ENCODE measurements around the gene ABHD16A.
"Not testable (repeated sequence)": the region's sequence is repeated elsewhere in the genome, so short reads cannot be mapped to it uniquely, and the experiment has no call there.

ABHD16A gene

DNA sequence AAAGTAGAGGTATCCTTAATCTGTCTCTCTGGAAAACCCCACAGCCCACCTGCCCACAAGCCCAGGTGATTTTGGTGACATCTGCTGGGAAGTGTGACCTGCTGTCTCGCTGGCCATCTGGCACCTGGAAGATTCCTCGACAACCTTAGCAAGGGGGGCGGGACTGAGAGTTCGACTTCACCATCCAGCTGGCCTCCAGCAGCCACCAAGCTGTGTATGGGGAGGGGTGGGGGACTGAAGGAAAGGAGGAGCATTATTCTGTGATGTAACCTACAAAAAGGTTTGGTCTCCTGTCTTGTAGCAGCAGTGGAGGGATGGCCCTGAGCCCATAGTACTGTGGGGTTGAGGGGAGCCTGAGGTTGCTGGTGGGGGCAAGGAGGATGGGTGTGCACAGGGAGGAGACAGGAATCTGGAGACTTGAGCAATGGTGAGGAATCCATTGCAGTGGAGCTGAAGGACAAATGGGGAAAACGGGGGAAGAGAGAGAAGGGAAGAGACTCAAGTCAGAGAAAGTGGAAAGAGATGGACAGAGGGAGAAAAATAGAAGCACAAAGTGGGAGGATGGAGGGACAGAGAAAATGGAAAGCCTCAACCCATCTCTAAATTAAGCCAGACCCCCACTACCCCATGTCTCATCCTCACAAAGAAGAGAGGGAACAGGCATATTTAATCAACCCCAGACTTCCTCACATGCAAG is 7.5 kb upstream of the ABHD16A start:
- no peak for DNase-seq (ENCODE audit: insufficient read length)
- no peak for FAIRE-seq
- TF ChIP-seq POLR2A (IDR thresholded peaks at IDR 0.05; ENCODE audit: low read depth, low read length) (no peak), TAF1 (IDR thresholded peaks at IDR 0.05; ENCODE audit: borderline replicate concordance, low read depth, low read length) (no peak), POLR2AphosphoS5 (IDR thresholded peaks at IDR 0.05; ENCODE audit: low read depth, low read length) (no peak)

DNA sequence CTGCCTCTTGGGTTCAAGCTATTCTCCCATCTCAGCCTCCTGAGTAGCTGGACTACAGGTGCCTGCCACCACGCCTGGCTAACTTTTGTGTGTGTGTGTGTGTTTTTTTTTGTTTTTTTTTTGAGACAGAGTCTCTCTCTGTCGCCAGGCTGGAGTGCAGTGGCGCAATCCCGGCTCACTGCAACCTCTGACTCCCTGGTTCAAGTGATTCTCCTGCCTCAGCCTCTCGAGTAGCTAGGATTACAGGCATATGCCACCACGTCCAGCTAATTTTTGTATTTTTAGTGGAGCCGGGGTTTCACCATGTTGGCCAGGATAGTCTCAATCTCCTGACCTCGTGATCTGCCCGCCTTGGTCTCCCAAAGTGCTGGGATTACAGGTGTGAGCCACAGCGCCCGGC is 6.0 kb upstream of the ABHD16A start:
- not testable (repeated sequence) for DNase-seq (ENCODE audit: insufficient read length); FAIRE-seq

DNA sequence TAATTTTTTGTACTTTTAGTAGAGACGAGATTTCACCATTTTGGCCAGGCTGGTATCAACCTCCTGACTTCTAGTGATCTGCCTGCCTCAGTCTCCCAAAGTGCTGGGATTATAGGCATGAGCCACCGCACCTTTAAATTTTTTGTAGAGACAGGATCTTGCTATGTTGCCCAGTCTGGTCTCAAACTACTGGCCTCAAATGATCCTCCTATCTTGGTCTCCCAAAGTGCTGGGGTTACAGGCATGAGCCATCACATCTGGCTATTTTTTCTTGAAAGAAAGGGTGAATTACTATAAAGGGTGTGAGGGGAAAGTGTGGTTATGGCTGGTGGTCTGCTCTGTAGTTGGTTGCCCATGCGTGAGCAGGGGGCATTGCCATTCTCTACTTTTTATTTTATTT is 5.1 kb upstream of the ABHD16A start:
- no peak for FAIRE-seq
- no peak for DNase-seq (ENCODE audit: insufficient read length)
- no peak for TF ChIP-seq POLR2AphosphoS5 (IDR thresholded peaks at IDR 0.05; ENCODE audit: low read depth, low read length)
- no peak for TF ChIP-seq POLR2A (IDR thresholded peaks at IDR 0.05; ENCODE audit: low read depth, low read length)
- TF ChIP-seq TAF1 (IDR thresholded peaks at IDR 0.05; ENCODE audit: borderline replicate concordance, low read depth, low read length): no peak

DNA sequence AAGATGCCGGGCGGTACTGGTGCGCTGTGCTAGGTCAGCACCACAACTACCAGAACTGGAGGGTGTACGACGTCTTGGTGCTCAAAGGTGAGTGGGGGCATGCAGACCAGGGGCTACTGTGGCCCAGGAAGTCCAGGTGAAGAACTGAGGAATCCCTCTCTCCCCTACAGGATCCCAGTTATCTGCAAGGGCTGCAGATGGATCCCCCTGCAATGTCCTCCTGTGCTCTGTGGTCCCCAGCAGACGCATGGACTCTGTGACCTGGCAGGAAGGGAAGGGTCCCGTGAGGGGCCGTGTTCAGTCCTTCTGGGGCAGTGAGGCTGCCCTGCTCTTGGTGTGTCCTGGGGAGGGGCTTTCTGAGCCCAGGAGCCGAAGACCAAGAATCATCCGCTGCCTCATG is 4.6 kb upstream of the ABHD16A start:
- FAIRE-seq (no peak), DNase-seq (ENCODE audit: insufficient read length) (no peak)
- TF ChIP-seq POLR2AphosphoS5 (IDR thresholded peaks at IDR 0.05; ENCODE audit: low read depth, low read length) (no peak), POLR2A (IDR thresholded peaks at IDR 0.05; ENCODE audit: low read depth, low read length) (no peak)

DNA sequence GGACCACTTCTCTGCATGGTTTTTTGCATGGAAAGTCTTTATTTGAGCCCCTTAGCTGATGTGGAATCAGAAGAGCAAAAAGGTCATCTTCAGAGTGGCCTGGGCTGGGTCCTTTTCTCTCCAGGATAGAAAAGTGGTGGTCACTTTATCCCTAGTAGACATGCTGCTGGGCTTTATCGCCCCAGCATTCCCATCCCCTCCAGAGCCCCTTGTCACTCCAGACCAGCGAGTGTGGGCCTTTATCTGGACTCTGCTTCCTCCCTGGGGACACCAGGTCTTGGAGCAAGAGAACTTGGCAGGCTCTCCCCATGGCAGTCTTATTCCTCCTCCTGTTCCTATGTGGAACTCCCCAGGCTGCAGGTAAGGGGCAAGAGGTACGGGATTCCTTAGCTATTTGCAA is 3.5 kb upstream of the ABHD16A start, which contains the start of gene LY6G6F:
TSS of gene LY6G6F (plus strand) at position 268 of the 400 bp plus-strand sequence. CDS start at position 309, 41 bp downstream.
- no peak for DNase-seq (ENCODE audit: insufficient read length)
- no peak for FAIRE-seq

DNA sequence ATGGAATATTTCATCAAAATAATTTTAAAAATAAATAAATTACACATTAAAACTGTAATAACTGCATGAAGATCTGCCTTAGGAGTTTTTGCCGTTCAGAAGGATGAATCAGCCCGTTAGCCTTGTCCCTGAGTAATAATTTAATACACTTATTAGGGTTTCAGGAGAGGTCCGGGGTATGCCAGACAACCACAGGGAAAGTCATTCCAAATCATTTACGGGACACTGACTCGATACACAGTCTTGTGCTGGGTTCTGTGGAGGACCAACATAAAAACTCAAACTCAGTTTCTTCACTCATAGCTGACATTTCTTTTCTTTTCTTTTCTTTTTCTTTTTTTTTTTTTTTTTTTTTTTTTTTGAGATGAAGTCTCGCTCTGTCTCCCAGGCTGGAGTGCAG is 2.8 kb upstream of the ABHD16A start:
- FAIRE-seq (no peak), DNase-seq (ENCODE audit: insufficient read length) (no peak)
- no peak for TF ChIP-seq POLR2A (IDR thresholded peaks at IDR 0.05; ENCODE audit: low read depth, low read length)
- no peak for TF ChIP-seq POLR2AphosphoS5 (IDR thresholded peaks at IDR 0.05; ENCODE audit: low read depth, low read length)
- no peak for TF ChIP-seq TAF1 (IDR thresholded peaks at IDR 0.05; ENCODE audit: borderline replicate concordance, low read depth, low read length)

More for the DNA sequence above, 3.5 kb upstream of the ABHD16A start, which contains the start of gene LY6G6F:
- TF ChIP-seq POLR2AphosphoS5 (IDR thresholded peaks at IDR 0.05; ENCODE audit: low read depth, low read length) (no peak), POLR2A (IDR thresholded peaks at IDR 0.05; ENCODE audit: low read depth, low read length) (no peak), TAF1 (IDR thresholded peaks at IDR 0.05; ENCODE audit: borderline replicate concordance, low read depth, low read length) (no peak)

DNA sequence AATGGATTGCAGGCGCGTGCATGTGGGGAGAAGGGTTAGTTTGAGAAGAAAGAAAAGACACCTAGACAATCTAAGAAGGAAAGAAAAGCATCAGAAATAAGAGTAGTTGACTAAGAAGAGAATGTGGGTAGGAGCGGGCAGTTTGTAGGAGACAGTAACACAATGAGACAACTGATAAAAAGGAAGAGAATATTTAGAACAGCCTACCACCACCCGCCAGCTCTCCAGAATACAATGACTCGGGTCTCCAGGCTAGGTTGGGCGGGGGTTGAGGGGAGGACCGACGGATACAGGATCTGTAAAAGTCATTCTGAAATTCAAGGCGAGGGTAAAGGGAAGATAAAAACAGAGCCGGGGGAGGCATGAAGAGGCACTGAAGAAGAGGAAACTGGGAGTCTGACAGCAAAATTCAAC is 712 bp downstream of the ABHD16A start:
- DNase-seq (ENCODE audit: insufficient read length): no peak
- FAIRE-seq: no peak
- TF ChIP-seq POLR2A (IDR thresholded peaks at IDR 0.05; ENCODE audit: low read depth, low read length) (no peak), POLR2AphosphoS5 (IDR thresholded peaks at IDR 0.05; ENCODE audit: low read depth, low read length) (no peak), TAF1 (IDR thresholded peaks at IDR 0.05; ENCODE audit: borderline replicate concordance, low read depth, low read length) (no peak)

DNA sequence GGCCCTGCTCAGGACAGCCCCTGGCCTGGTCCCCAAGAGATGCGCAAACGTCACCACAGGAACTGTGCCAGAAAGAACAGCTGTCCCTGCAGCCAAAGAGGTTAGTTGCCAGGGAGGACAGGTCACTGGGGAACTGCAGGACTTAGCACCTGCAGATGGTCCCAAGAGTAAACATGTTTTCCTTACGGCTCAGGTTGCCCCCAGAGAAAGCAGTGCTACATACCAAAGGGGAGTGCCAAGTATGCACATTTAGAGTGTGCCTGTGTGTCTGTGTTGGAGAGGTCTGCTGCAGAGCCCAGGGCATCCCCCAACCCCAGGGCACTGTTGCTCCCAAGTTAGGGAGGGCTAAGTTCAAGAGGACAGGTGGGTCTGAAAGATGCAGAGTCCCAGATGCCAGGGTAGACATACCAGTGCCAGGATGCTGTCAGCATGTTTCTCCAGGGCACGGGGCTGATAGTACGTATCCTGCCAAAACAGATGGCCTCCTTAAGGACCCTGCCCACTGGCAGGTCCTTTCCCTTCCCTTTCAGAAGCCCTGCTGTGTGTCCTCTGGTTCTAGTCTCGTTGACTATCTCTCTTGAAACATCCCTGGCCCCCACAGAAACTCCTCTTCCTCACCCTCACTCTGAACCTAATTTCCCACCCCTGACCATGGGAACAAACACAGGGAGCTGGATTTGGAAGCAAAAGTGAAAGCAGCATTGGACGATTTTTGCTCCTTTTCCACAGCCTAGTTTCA is 1.3 kb downstream of the ABHD16A start:
- no peak for DNase-seq (ENCODE audit: insufficient read length)
- no peak for TF ChIP-seq TAF1 (IDR thresholded peaks at IDR 0.05; ENCODE audit: borderline replicate concordance, low read depth, low read length)
- TF ChIP-seq POLR2AphosphoS5 (IDR thresholded peaks at IDR 0.05; ENCODE audit: low read depth, low read length): no peak
- TF ChIP-seq POLR2A (IDR thresholded peaks at IDR 0.05; ENCODE audit: low read depth, low read length): no peak
- FAIRE-seq: no peak

DNA sequence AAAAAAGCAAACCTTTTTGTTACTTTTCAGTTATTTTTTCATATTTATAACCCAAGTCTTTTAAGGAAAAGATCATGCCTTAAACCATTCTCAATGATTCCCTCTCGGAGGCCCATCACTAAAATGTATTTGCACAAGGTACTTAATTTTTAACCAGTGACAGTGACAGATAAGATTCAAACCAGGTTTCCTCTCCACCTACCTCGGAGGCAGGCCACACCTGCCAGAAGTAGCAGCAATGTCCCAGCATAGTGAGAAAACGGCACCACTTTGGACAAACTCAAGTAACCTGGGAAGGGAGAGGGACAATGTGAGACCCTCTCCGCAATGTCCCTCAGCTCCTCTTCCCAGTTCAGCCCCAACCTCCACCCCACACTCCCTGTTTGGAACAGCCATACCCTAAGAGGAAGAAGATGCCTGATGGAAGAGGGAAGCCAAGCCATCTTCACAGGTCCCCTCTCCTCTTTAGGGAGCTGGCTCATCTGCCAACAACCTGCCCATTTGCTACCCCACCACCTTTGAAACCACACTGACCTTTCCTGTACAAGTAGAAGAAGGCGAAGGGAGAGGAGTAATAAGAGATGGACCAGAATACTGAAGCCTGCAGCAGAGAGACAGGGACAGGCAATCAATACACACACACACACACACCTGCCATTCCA is 2.3 kb downstream of the ABHD16A start:
- TF ChIP-seq TAF1 (IDR thresholded peaks at IDR 0.05; ENCODE audit: borderline replicate concordance, low read depth, low read length) (no peak), POLR2A (IDR thresholded peaks at IDR 0.05; ENCODE audit: low read depth, low read length) (no peak), POLR2AphosphoS5 (IDR thresholded peaks at IDR 0.05; ENCODE audit: low read depth, low read length) (no peak)
- FAIRE-seq (no peak), DNase-seq (ENCODE audit: insufficient read length) (no peak)

DNA sequence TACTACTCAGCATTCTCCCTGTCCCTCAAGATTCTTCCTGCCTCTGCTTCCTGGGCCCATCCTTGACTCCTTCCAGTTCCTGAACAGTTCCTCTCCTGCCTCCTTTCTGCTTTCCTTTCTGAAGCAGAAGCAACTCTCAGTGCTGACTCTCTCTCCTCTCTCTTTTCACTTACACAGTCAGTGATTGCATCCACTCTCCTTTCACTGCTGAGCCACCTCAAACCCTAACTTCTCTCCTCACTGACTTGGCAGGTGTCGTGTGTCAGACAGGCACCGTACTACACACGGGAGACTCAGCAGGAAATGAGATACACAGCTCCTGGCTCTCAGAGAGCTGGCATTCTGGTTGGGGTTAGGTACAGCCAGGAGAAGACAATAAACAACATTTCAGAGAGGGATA is 5.6 kb downstream of the ABHD16A start:
- peak; percentile 42 for FAIRE-seq
- DNase-seq (ENCODE audit: insufficient read length): no peak
- TF ChIP-seq POLR2A (IDR thresholded peaks at IDR 0.05; ENCODE audit: low read depth, low read length) (no peak), POLR2AphosphoS5 (IDR thresholded peaks at IDR 0.05; ENCODE audit: low read depth, low read length) (no peak)

DNA sequence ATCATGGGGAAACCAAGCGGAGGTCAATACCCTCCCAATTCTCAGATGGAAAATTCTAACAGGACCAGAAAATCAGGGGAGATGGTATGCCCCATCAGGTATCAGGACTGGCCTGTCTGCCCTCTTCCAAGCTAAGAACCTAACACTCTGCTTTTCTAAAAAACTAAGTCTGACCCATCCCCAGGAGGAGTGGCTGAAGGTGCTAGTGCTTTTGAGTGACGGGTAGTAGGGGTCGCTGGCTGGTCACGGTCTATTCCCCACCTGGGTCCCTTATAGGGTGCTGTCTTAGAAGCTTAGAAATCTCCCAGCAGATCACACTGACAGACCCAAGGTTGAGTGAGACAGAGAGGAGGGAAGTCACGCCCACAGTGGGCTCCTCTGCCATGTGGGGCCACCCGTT is 9.6 kb downstream of the ABHD16A start:
- TF ChIP-seq POLR2AphosphoS5 (IDR thresholded peaks at IDR 0.05; ENCODE audit: low read depth, low read length) (no peak), TAF1 (IDR thresholded peaks at IDR 0.05; ENCODE audit: borderline replicate concordance, low read depth, low read length) (no peak), POLR2A (IDR thresholded peaks at IDR 0.05; ENCODE audit: low read depth, low read length) (no peak)
- DNase-seq (ENCODE audit: insufficient read length) (no peak), FAIRE-seq (no peak)

DNA sequence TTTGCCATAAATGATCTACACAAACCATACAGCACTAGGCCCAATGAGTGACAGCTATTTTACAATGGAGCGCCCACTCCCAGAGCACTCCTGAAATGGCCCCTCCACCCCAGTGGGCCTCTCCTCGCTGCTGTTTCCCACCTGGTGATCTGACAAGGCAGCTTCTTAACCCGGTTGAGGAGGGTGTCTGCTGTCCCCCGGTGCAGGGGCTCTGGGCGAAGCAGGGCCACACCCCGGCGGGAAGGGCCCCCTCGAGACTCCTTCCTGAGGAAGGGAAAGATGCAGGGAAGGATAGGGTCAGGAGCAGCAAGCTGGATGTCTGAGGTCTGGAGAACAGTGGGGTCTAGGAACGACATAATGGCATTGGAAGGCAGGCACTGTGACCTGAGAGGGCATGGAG is 10.2 kb downstream of the ABHD16A start:
- TF ChIP-seq POLR2AphosphoS5 (IDR thresholded peaks at IDR 0.05; ENCODE audit: low read depth, low read length) (no peak), POLR2A (IDR thresholded peaks at IDR 0.05; ENCODE audit: low read depth, low read length) (no peak), TAF1 (IDR thresholded peaks at IDR 0.05; ENCODE audit: borderline replicate concordance, low read depth, low read length) (no peak)
- DNase-seq (ENCODE audit: insufficient read length) (no peak), FAIRE-seq (no peak)

Measured in GM12892 (cell line).